ENCODE data around the gene NFILZ. TPM values are rescaled to one million over a fixed set of nuclear protein-coding genes. Genes with fewer than 3 reads are reported as not detected.
A peak's percentile ranks its signal among the peaks of the same experiment; 100 is the strongest.

The NFILZ gene
- polyA plus RNA-seq (2013, experiment 1 of 4), result not detected
- not detected for polyA plus RNA-seq (2013, experiment 2 of 4)
- polyA plus RNA-seq (2013, experiment 3 of 4), result not detected
- not detected for polyA plus RNA-seq (2013, experiment 4 of 4)

GRCh38 chr19:8629996-8630683, at the start of gene NFILZ:
TSS of gene NFILZ (plus strand) at chr19:8630633. CDS start at chr19:8676766, 46,133 bp downstream.
- 92 to 94% methylated on average over 11 of the region's 11 CpGs for WGBS, 2 experiments
- peak within 1 kb of the TSS; percentile 80 for H3K27ac ChIP-seq (ENCODE audit: insufficient read depth, low read depth, low read length, poor library complexity, severe bottlenecking)
- peaks cover 7% of the 10 kb centered on the region for H3K4me1 ChIP-seq (ENCODE audit: control insufficient read depth, insufficient read depth, low read length)
- no peaks in the 10 kb centered on the region for H3K27me3 ChIP-seq (ENCODE audit: control insufficient read depth, insufficient read depth, low read length, poor library complexity, severe bottlenecking)
- no peaks in the 10 kb centered on the region for H3K9me3 ChIP-seq (ENCODE audit: control insufficient read depth, low read length)
- H3K4me3 ChIP-seq (ENCODE audit: insufficient read depth, low read depth, low read length), result no peak within 1 kb of the TSS
- no peaks in the 10 kb centered on the region for H3K36me3 ChIP-seq (ENCODE audit: control insufficient read depth, insufficient read depth, low read length)

GRCh38 chr19:8580710-8581281, 49.6 kb upstream of the NFILZ start:
- peaks cover 1% of the 10 kb centered on the region for H3K4me1 ChIP-seq (ENCODE audit: control insufficient read depth, insufficient read depth, low read length)
- peaks cover 12% of the 10 kb centered on the region for H3K27me3 ChIP-seq (ENCODE audit: control insufficient read depth, insufficient read depth, low read length, poor library complexity, severe bottlenecking)
- H3K36me3 ChIP-seq (ENCODE audit: control insufficient read depth, insufficient read depth, low read length), result no peaks in the 10 kb centered on the region
- 7 to 8% methylated on average over 20 to 21 of the region's 21 CpGs for WGBS, 2 experiments
- H3K9me3 ChIP-seq (ENCODE audit: control insufficient read depth, low read length), result no peaks in the 10 kb centered on the region
- H3K27ac ChIP-seq (ENCODE audit: insufficient read depth, low read depth, low read length, poor library complexity, severe bottlenecking), result no peak overlapping the region
- no peak overlapping the region for H3K4me3 ChIP-seq (ENCODE audit: insufficient read depth, low read depth, low read length)

- Histone ChIP-seq H3K27ac (ENCODE audit: insufficient read depth, low read depth, low read length, poor library complexity, severe bottlenecking) (no peak overlapping the region), H3K27me3 (ENCODE audit: control insufficient read depth, insufficient read depth, low read length, poor library complexity, severe bottlenecking) (no peaks in the 10 kb centered on the region), H3K4me1 (ENCODE audit: control insufficient read depth, insufficient read depth, low read length) (no peaks in the 10 kb centered on the region), H3K4me3 (ENCODE audit: insufficient read depth, low read depth, low read length) (no peak overlapping the region), H3K36me3 (ENCODE audit: control insufficient read depth, insufficient read depth, low read length) (no peaks in the 10 kb centered on the region), H3K9me3 (ENCODE audit: control insufficient read depth, low read length) (no peaks in the 10 kb centered on the region)
- 95% methylated on average over 71 of the region's 71 CpGs for WGBS, 2 experiments
Observed at GRCh38 chr19:8584965-8585893, 45.2 kb upstream of the NFILZ start.

- Histone ChIP-seq H3K27ac (ENCODE audit: insufficient read depth, low read depth, low read length, poor library complexity, severe bottlenecking) (no peak overlapping the region), H3K27me3 (ENCODE audit: control insufficient read depth, insufficient read depth, low read length, poor library complexity, severe bottlenecking) (peaks cover 5% of the 10 kb centered on the region)
- 72 to 74% methylated on average over 34 of the region's 34 CpGs for WGBS, 2 experiments
Observed at GRCh38 chr19:8585894-8586750, 44.3 kb upstream of the NFILZ start.

GRCh38 chr19:8589177-8589714, 41.2 kb upstream of the NFILZ start:
- WGBS, 2 experiments, result 88 to 89% methylated on average over 32 of the region's 32 CpGs
- H3K4me1 ChIP-seq (ENCODE audit: control insufficient read depth, insufficient read depth, low read length), result no peaks in the 10 kb centered on the region
- peaks cover 17% of the 10 kb centered on the region for H3K27me3 ChIP-seq (ENCODE audit: control insufficient read depth, insufficient read depth, low read length, poor library complexity, severe bottlenecking)
- no peak overlapping the region for H3K4me3 ChIP-seq (ENCODE audit: insufficient read depth, low read depth, low read length)
- no peak overlapping the region for H3K27ac ChIP-seq (ENCODE audit: insufficient read depth, low read depth, low read length, poor library complexity, severe bottlenecking)
- no peaks in the 10 kb centered on the region for H3K9me3 ChIP-seq (ENCODE audit: control insufficient read depth, low read length)
- no peaks in the 10 kb centered on the region for H3K36me3 ChIP-seq (ENCODE audit: control insufficient read depth, insufficient read depth, low read length)

More at GRCh38 chr19:8585894-8586750, 44.3 kb upstream of the NFILZ start:
- no peaks in the 10 kb centered on the region for H3K4me1 ChIP-seq (ENCODE audit: control insufficient read depth, insufficient read depth, low read length)
- no peaks in the 10 kb centered on the region for H3K36me3 ChIP-seq (ENCODE audit: control insufficient read depth, insufficient read depth, low read length)
- H3K4me3 ChIP-seq (ENCODE audit: insufficient read depth, low read depth, low read length), result no peak overlapping the region
- H3K9me3 ChIP-seq (ENCODE audit: control insufficient read depth, low read length), result no peaks in the 10 kb centered on the region

- H3K4me1 ChIP-seq (ENCODE audit: control insufficient read depth, insufficient read depth, low read length), result no peaks in the 10 kb centered on the region
- peaks cover 17% of the 10 kb centered on the region for H3K27me3 ChIP-seq (ENCODE audit: control insufficient read depth, insufficient read depth, low read length, poor library complexity, severe bottlenecking)
- no peak overlapping the region for H3K27ac ChIP-seq (ENCODE audit: insufficient read depth, low read depth, low read length, poor library complexity, severe bottlenecking)
- H3K4me3 ChIP-seq (ENCODE audit: insufficient read depth, low read depth, low read length), result peak overlapping the region; percentile 47
- WGBS, 2 experiments, result 2 to 3% methylated on average over 55 of the region's 55 CpGs
- no peaks in the 10 kb centered on the region for H3K9me3 ChIP-seq (ENCODE audit: control insufficient read depth, low read length)
- H3K36me3 ChIP-seq (ENCODE audit: control insufficient read depth, insufficient read depth, low read length), result no peaks in the 10 kb centered on the region
Observed at GRCh38 chr19:8592231-8593009, 38.0 kb upstream of the NFILZ start.

GRCh38 chr19:8593931-8594330, 36.5 kb upstream of the NFILZ start:
- Histone ChIP-seq H3K4me1 (ENCODE audit: control insufficient read depth, insufficient read depth, low read length) (no peaks in the 10 kb centered on the region), H3K27ac (ENCODE audit: insufficient read depth, low read depth, low read length, poor library complexity, severe bottlenecking) (no peak overlapping the region), H3K36me3 (ENCODE audit: control insufficient read depth, insufficient read depth, low read length) (no peaks in the 10 kb centered on the region), H3K9me3 (ENCODE audit: control insufficient read depth, low read length) (no peaks in the 10 kb centered on the region), H3K27me3 (ENCODE audit: control insufficient read depth, insufficient read depth, low read length, poor library complexity, severe bottlenecking) (peaks cover 17% of the 10 kb centered on the region), H3K4me3 (ENCODE audit: insufficient read depth, low read depth, low read length) (no peak overlapping the region)
- WGBS, 2 experiments, result 95 to 98% methylated on average over 2 of the region's 2 CpGs

GRCh38 chr19:8595651-8596050, 34.8 kb upstream of the NFILZ start:
- no peaks in the 10 kb centered on the region for H3K4me1 ChIP-seq (ENCODE audit: control insufficient read depth, insufficient read depth, low read length)
- no peaks in the 10 kb centered on the region for H3K36me3 ChIP-seq (ENCODE audit: control insufficient read depth, insufficient read depth, low read length)
- 87 to 88% methylated on average over 15 of the region's 15 CpGs for WGBS, 2 experiments
- H3K27ac ChIP-seq (ENCODE audit: insufficient read depth, low read depth, low read length, poor library complexity, severe bottlenecking), result no peak overlapping the region
- H3K27me3 ChIP-seq (ENCODE audit: control insufficient read depth, insufficient read depth, low read length, poor library complexity, severe bottlenecking), result peaks cover 16% of the 10 kb centered on the region
- no peak overlapping the region for H3K4me3 ChIP-seq (ENCODE audit: insufficient read depth, low read depth, low read length)
- no peaks in the 10 kb centered on the region for H3K9me3 ChIP-seq (ENCODE audit: control insufficient read depth, low read length)

GRCh38 chr19:8596168-8596567, 34.3 kb upstream of the NFILZ start:
- Histone ChIP-seq H3K36me3 (ENCODE audit: control insufficient read depth, insufficient read depth, low read length) (no peaks in the 10 kb centered on the region), H3K27me3 (ENCODE audit: control insufficient read depth, insufficient read depth, low read length, poor library complexity, severe bottlenecking) (peaks cover 11% of the 10 kb centered on the region), H3K27ac (ENCODE audit: insufficient read depth, low read depth, low read length, poor library complexity, severe bottlenecking) (no peak overlapping the region), H3K9me3 (ENCODE audit: control insufficient read depth, low read length) (no peaks in the 10 kb centered on the region), H3K4me1 (ENCODE audit: control insufficient read depth, insufficient read depth, low read length) (no peaks in the 10 kb centered on the region), H3K4me3 (ENCODE audit: insufficient read depth, low read depth, low read length) (no peak overlapping the region)
- 92 to 93% methylated on average over 23 of the region's 23 CpGs for WGBS, 2 experiments

All from ectodermal cell (in vitro differentiated cells).